ENCODE data around the gene RASL10B.

DNA sequence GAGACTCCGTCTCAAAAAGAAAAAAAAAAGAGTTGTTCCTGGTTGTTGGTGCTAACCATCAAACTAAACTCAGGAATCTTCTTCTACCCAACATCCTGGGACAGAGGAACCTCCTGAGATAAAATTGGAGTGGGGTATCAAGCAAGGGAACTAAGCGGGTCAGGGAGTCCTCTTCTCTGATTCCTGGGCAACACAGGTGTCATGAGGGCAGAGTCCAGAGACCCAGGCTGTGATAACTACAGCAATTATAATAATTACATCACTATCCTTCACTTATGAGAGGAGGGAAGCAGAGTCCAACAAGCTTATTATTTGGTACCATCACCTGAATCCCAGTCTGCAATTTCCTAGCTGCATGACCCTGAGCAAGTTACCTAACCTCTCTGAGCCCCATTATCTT, 37.4 kb downstream of the RASL10B start:
- TF ChIP-seq EZH2phosphoT487 (IDR thresholded peaks at IDR 0.05; ENCODE audit: insufficient read depth, low read depth) (no peak), EZH2 (IDR thresholded peaks at IDR 0.05; ENCODE audit: insufficient read depth, poor library complexity, severe bottlenecking) (no peak)
